NCI-H1048 (cell line): Measurements from ENCODE around the gene METTL6.
"Not testable (repeated sequence)": the region's sequence is repeated elsewhere in the genome, so short reads cannot be mapped to it uniquely, and the experiment has no call there.

Experiments
- DNase-seq: peaks from one replicate; lab custom pipeline; 2025; lab: John Stamatoyannopoulos, UW

METTL6 gene

GRCh38 chr3:15451216-15452113 lies 24.1 kb upstream of the METTL6 start:
- no peak for DNase-seq

DNA sequence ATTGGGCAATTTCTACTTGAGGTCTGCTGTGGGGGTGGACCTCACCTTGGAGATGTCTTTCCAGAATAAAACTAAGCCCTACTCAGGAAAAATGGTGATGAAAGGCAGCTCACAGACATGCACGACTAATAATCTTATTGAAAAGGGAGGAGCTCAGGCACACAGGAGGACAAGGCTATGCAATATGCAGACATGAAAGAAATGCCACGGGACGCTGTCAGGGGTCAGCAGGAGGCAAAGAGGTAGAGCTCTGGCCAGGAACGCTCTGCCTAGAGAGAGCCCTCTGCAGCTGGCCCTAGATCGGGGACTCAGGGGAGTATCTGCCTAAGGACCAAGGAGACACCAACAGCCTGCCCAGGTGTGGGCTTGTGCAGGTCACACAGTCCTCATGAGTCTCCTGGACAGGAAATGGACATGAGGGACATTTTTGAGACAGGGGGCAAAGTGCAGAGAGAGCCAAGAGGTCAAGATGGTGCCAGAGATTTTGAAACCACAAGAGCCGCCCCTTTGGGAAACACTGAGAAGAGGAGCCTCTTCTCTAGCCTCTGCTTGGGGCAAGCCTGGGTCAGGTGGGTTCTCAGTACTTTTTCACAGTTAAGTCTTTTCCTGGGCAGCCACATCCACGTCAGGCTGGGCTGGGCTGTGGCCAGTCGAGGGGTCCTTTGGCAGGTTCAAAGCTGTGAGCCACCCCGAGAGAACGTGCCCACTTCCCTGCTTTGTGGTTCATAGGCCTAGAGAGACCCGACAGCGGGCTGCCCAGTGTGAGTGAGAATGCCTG lies 23.3 kb upstream of the METTL6 start:
- no peak for DNase-seq

DNA sequence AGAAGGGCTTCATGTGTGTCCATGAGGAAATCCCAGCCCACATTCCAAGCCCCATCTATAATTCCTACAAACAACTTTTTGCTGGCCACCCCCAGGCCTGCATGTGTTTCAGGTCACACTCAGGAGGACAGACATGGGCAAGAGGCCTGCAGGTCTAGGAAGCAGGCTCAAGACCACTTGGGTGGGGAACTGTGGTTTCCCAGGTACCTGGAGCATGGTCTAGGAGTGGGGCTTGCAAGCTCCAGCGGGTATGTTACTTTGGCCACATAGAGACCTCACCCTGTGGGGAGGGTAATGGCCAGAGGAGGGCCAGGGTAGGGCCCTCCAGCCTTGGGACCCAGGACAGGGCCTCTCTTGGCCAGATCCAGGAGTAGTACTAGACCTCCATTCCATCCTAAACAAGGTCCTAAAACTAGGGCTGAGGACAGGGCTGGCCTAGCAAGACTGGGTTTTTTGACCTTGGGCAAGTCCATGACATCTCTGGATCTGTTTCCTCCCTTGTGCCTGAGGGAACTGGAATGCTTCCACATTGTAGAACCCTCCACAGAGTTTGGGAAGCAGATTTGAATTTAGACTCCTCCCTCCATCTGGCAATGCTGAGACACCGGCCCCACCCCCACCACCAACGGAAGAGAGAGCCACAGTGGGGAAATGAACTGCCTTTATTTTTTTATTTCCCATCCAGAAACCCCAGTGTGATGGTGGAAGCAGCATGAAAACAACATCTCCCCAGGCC lies 22.3 kb upstream of the METTL6 start:
- DNase-seq = no peak

GRCh38 chr3:15443826-15444524 lies 16.6 kb upstream of the METTL6 start:
- DNase-seq = no peak

- no peak for DNase-seq
Measured at GRCh38 chr3:15440891-15441290, 13.5 kb upstream of the METTL6 start.

DNA sequence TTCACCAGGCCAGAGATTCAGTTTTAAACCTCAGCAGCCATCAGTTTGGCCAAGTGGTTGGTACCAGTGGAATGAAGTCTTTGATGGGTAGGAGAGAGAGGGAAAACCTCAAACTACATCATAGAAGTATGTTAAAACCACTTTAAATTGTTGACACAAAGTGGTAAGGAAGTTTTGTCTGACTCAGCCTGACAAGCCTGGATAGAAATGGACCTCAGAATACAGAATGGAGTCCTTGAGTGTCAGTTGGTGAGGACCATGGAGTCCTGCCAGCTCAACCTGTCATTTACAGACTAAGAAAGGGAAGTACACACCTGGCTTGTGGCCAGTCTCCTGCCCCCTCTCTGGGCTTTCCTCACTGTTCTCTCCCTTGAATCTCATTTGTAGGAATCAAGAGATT lies 12.1 kb upstream of the METTL6 start:
- DNase-seq = no peak

DNA sequence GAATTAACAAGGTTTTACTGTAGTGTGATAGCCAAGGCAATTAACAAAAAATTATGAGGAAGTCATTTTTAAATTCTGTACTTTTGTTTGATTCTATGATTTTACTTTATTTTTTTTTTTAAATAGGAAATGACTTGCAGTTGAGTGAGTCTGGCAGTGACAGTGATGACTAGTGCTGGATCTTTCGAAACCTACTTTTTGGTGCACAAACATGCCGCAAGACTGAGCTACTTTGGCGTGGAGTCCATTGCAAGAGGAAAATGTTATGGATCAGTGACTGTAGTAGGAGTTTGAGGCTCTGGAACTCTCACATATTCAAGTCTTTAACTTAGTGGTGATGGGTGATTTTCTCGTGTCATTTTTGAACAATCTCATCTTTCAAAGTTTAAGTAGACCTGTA lies 11.6 kb upstream of the METTL6 start:
- DNase-seq = no peak

DNA sequence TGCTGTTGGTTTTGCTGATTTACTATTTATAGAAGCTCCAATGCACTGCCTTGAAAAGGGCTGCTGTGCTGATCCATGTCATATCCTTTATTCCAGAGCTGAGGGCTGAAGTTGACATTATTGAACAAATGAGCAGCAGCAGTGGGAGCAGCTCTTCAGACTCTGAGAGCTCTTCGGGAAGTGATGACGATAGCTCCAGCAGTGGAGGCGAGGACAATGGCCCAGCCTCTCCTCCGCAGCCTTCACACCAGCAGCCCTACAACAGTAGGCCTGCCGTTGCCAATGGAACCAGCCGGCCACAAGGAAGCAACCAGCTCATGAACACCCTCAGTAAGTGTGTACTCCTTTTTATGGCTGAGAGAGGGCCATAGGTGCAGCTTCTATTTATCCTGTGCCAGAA lies 8.9 kb upstream of the METTL6 start:
- no peak for DNase-seq

DNA sequence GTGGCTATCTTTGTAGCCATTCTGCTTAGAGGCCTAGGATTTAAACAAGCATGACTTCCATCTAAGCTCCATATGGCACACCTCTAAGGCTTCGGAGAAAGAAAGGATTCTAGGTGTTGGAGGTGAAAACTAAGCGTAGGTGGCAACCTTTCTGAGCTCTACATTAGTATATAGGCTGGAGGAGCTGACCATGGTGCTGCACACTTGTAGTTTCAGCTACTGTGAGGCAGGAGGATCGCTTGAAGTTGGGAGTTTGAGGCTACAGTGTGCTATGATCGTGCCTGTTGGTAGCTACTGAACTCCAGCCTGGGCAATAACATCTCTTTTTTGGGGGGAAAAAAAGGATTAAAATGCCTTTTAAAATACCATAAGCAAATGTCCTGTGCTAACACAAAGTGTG lies 7.4 kb upstream of the METTL6 start:
- DNase-seq = no peak

- DNase-seq = no peak
Measured at GRCh38 chr3:15433531-15433930, 6.2 kb upstream of the METTL6 start.

- no peak for DNase-seq
Measured at GRCh38 chr3:15431256-15431837, 4.0 kb upstream of the METTL6 start.

DNA sequence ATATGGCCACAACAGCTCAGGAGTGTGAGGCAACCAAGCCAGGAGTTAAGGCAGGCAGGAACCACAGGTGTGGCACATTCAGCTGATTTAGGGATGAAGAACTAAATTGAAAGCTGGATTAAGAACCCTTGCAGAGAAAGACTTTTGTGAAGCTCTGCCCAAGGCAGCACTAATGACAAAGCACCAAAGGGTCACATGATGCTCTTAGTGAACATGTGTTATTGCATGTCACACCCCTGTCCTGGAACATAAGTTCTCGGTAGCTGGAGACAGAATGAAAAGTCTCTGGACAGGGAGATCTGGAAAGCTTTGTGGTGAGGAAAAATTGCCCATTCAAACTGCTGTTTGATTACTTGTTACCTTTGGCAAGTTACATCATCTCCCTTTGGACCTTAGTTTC lies 3.3 kb upstream of the METTL6 start:
- DNase-seq = no peak

DNA sequence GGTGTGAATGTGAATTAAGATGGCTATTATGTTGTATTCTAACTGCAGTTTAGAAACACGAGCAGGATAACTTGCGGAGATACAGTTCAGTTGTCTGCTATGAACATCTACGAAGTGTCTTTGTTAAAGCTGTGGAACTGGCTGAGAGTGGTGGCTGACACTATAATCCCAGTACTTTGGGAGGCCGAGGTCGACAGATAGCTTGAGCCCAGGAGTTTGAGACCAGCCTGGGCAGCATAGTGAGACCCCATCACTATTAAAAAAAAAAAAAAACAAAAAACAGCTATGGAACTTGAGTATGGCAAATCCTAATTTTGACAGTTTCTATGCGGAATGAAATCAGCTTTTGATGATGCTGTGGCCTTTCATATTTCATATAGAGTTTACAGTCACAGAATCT lies 1.7 kb upstream of the METTL6 start:
- no peak for DNase-seq

GRCh38 chr3:15428539-15428938 lies 1.2 kb upstream of the METTL6 start:
- no peak for DNase-seq

DNA sequence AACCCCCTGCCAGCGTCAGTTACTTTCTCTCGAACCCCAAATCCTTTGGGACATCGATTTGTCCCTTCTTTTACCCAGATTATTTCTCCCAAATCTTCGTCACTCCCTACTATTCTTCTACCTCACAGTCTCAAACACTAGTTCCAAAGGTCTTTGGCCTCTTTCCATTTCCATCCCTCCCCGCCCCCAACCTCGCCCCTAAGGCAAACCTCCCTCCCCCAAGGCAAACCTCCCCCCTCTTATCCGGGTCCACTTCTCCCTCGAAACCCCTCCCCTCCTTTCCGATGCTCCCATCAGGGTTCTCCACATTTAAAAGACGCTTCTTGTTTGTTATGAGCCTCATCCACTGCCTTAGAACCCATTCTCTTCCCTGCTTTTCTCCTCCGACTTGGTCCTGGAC lies 637 bp upstream of the METTL6 start:
- DNase-seq = no peak

DNA sequence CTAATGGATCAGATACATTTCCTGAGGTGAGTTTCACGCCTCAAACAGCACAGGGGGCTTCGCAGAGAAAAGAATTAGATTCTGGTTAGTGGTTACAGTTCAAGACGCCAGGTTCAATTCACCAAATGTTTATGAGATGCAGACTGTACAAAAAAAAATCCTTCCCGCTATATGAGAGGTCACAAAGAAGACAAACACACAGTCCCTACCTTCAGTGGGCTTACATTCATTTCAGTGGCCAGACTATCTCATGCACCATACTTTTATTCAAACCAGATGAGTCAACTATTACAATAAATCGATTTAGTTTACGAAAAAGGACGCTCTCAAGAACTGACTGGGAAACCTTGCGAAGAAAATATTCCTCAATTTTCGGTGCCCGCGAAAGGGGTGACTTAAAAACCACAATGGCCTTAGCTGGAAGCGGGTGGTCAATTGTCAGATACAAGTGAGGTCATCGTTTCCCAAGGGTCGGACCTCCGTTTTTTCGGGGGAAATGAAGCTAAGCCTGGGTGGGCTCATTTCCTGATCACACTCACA lies 695 bp downstream of the METTL6 start:
- DNase-seq = no peak

DNA sequence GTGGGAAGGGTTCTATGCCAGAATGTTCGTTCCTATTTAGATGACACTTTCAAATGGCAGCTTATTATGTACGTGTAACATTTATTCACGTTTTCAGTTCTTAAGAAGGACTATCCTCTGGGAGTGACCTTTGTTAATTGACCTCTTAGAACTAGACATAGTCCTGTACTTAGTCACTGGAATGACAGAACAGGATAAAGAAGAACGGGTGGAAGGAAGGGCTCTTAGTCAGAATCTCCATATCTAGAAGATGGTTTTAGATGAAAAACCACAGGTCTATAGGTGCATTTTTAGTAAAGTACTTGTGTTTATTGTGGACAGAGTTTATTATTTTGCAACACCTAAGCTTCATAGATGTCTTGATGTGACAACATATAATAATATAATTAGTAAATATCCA lies 6.5 kb downstream of the METTL6 start:
- no peak for DNase-seq

DNA sequence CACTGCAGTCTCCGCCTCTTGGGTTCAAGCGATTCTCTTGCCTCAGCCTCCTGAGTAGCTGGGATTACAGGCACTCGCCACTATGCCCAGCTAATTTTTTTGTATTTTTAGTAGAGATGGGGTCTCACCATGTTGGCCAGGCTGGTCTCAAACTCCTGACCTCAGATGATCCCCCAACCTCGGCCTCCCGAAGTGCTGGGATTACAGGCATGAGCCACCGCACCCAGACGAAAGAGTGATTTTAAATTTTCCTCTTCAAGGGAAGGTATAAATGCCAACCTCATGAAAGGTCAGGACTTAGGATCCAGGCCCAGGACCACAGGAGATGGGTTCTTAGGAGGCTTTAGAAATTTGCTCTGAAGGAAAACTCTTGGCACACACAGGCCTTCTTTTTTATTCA lies 16.4 kb downstream of the METTL6 start:
- DNase-seq = not testable (repeated sequence)

GRCh38 chr3:15409774-15410173 lies 17.6 kb downstream of the METTL6 start:
- no peak for DNase-seq

GRCh38 chr3:15409239-15409638 lies 18.1 kb downstream of the METTL6 start:
- DNase-seq = no peak

DNA sequence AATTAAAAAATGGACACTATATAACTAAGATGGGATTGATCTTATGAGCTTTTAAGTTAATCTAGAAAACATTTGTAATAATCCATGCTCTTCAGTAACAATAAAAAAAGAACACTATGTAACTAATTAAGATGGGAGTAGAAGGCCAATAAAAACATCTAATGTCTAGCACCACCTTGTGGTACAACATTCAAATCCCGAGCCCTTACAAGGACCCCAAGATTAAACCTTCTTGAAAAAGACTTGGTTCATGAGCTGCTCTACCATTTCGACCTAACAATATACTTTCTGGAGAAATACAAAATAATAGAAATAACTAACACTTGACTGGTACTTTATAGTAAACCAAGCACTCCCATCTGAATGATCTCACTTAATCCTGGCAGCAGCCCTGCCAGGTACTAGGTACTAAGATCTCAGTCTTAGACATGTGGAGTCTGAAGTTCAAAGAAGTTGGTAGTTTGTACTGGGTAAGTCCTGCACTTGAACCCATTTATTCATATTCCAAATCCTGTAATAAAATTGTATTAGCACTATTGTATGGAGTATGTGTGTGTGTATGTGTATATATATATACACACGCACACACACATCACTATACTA lies 21.8 kb downstream of the METTL6 start:
- DNase-seq = no peak
